SK-N-MC (cell line): Measurements from ENCODE around the gene COG1.

Experiments used
- EZH2 ChIP-seq: fragments of 200-600 bp; sonication (generic); IDR thresholded peaks from one replicate; pipeline ENCODE4 v1.6.1; 2017; ENCODE audit warnings: antibody characterized with exemption
- POLR2AphosphoS5 ChIP-seq: IDR thresholded peaks from 2 replicates; pipeline ENCODE4 v1.6.1; 2012; ENCODE audit warnings: mild to moderate bottlenecking, low read depth, low read length, borderline replicate concordance

DNA sequence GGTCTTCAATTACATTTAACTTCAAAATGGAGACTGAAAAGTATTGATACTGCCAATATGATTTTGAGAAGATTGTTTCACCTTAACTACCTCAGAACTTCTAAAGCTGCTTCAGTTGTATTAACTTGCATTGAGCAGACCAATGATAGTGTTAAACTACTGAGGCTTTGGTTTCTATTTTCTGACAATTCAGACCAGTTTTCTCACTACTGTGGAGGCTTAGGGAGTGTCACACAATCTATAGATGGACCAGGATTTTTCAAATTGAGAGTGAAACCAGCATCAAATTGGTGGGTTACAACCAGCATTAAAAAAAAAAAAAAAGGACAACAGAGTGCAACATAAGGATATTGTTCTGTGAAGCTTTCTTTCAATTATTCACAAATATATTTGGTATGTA is 21.2 kb downstream of the COG1 start:
- no peak for TF ChIP-seq POLR2AphosphoS5
- no peak for TF ChIP-seq EZH2
